Measurements from ENCODE around the gene KCTD19.

GRCh38 chr16:67294938-67295361 is 31.6 kb downstream of the KCTD19 start:
- TF ChIP-seq ZNF512 (CRISPR knock-in tag; IDR thresholded peaks at IDR 0.05; ENCODE audit: borderline replicate concordance) (no peak), NR2C2 (CRISPR knock-in tag; IDR thresholded peaks at IDR 0.05) (no peak), E2F4 (CRISPR knock-in tag; IDR thresholded peaks at IDR 0.05; ENCODE audit: borderline replicate concordance, low read depth) (no peak), CTCF (IDR thresholded peaks at IDR 0.05) (no peak), CBFB (CRISPR knock-in tag; IDR thresholded peaks at IDR 0.05; ENCODE audit: low read depth) (no peak), MAX (CRISPR knock-in tag; IDR thresholded peaks at IDR 0.05) (no peak), ZNF416 (CRISPR knock-in tag; IDR thresholded peaks at IDR 0.05) (no peak), USF1 (CRISPR knock-in tag; IDR thresholded peaks at IDR 0.05) (no peak), ZNF138 (CRISPR knock-in tag; conservative IDR thresholded peaks at IDR 0.05) (no peak), HMGXB4 (CRISPR knock-in tag; IDR thresholded peaks at IDR 0.05) (no peak)

Measured in WTC11 (cell line).